A549 treated with ZK216348 at 1 μM for 4 hours (cell line): ENCODE measurements around the gene CSH2. TPM values are rescaled to one million over a fixed set of nuclear protein-coding genes. Genes with fewer than 3 reads are reported as not detected.

ENCODE experiments used
- total RNA-seq: library from RNA; stranded (reverse); fragments of 200-300 nt; extraction: Qiagen RNA extraction; gene quantifications from 5 replicates; pipeline ENCODE4 v1.2.3, GENCODE V29; 2022; ENCODE audit warnings: low read depth

The CSH2 gene
- total RNA-seq = not detected in 5 replicates

DNA sequence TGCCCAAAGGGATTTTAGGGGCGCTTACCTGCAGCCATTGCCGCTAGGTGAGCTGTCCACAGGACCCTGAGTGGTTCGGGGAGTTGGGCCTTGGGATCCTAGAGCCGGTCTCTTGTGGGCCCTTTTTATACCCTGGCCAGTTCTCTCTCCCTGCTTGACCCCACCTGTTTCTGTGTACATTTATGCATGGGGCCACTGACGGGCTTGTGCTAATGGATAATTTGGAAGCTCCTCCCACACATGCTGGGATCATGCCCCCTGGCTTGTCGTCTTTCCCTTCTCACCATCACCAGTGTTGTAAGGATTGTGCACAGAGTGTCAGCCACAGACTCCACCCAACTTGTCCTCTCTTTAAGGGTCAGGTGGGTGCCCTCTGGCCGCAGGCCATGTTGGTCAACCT, at the start of gene CSH2:
Gene CSH2 (minus strand): TSS at position 101 of the 400 bp plus-strand sequence. CDS start 63 bp downstream, at position 38.

DNA sequence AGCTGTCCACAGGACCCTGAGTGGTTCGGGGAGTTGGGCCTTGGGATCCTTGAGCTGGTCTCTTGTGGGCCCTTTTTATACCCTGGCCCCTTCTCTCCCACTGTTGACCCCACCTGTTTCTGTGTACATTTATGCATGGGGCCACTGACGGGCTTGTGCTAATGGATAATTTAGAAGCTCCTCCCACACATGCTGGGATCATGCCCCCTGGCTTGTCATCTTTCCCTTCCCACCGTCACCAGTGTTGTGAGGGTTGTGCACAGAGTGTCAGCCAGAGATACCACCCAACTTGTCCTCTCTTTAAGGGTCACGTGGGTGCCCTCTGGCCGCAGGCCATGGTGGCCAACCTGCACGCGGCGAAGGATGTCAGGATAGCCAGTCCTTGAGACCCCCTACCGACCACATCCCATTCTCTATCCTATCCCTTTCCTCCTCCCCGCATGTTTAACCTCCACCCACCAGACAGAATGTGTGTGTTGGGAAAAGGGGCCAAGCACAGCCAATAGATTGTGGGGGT, 45.4 kb upstream of the CSH2 start, which contains the start of gene GH1:
Gene GH1 (minus strand): TSS at position 51 of the 517 bp plus-strand sequence. CDS start 63 bp downstream, outside the sequence.

DNA sequence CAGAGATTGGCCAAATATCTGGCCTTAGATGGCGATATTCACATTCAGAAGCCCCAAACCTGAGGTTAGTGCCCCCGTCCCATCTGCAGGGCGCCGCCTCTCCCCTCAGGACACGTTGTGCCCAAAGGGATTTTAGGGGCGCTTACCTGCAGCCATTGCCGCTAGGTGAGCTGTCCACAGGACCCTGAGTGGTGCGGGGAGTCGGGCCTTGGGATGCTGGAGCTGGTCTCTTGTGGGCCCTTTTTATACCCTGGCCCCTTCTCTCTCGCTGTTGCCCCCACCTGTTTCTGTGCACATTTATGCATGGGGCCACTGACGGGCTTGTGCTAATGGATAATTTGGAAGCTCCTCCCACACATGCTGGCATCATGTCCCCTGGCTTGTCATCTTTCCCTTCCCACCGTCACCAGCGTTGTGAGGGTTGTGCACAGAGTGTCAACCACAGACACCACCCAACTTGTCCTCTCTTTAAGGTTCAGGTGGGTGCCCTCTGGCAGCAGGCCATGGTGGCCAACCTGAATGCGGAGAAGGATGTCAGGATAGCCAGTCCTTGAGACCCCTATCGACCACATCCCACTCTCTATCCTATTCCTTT, 37.7 kb upstream of the CSH2 start, which contains the start of gene CSHL1:
Gene CSHL1 (minus strand): TSS at position 218 of the 595 bp plus-strand sequence. CDS start 62 bp downstream, at position 156.

DNA sequence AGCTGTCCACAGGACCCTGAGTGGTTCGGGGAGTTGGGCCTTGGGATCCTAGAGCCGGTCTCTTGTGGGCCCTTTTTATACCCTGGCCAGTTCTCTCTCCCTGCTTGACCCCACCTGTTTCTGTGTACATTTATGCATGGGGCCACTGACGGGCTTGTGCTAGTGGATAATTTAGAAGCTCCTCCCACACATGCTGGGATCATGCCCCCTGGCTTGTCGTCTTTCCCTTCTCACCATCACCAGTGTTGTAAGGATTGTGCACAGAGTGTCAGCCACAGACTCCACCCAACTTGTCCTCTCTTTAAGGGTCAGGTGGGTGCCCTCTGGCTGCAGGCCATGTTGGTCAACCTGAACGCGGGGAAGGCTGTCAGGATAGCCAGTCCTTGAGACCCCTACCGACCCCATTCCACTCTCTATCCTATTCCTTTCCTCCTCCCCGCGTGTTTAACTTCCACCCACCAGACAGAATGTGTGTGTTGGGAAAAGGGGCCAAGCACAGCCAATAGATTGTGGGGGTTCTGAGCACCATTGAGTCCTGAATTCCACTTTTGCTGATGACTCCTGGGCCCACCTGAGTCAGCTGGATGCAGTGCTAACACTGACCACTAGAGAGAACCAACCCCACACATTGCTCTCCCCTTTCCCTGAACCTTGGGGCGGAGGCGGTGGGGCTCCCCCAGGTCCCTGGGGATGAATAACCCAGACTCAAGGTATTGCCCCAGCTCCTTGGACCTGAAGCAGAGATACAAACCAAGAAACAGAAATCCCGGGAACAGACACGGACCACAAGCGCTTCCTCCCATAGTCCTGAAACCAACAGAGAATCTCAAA, 23.3 kb upstream of the CSH2 start, which contains the start of gene CSH1:
Gene CSH1 (minus strand): TSS at position 51 of the 831 bp plus-strand sequence. CDS start 63 bp downstream, outside the sequence.

DNA sequence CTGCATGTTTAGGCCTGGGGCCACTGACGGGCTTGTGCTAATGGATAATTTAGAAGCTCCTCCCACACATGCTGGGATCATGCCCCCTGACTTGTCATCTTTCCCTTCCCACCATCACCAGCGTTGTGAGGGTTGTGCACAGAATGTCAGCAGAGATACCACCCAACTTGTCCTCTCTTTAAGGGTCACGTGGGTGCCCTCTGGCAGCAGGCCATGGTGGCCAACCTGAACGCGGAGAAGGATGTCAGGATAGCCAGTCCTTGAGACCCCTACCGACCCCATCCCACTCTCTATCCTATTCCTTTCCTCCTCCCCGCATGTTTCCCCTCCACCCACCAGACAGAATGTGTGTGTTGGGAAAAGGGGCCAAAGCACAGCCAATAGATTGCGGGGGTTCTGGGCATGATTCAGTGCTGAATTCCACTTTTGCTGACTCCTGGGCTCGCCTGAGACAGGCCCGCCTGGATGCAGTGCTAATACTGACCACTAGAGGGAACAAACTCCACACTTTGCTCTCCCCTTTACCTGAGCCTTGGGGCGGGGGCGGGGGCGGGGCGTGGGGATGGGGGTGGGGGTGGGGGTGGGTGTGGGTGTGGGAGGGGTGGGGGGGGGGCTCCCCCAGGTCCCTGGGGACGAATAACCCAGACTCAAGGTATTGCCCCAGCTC, 8.6 kb upstream of the CSH2 start, which contains the start of gene GH2:
Gene GH2 (minus strand): TSS at position 10 of the 667 bp plus-strand sequence. CDS start 143 bp downstream, outside the sequence.

DNA sequence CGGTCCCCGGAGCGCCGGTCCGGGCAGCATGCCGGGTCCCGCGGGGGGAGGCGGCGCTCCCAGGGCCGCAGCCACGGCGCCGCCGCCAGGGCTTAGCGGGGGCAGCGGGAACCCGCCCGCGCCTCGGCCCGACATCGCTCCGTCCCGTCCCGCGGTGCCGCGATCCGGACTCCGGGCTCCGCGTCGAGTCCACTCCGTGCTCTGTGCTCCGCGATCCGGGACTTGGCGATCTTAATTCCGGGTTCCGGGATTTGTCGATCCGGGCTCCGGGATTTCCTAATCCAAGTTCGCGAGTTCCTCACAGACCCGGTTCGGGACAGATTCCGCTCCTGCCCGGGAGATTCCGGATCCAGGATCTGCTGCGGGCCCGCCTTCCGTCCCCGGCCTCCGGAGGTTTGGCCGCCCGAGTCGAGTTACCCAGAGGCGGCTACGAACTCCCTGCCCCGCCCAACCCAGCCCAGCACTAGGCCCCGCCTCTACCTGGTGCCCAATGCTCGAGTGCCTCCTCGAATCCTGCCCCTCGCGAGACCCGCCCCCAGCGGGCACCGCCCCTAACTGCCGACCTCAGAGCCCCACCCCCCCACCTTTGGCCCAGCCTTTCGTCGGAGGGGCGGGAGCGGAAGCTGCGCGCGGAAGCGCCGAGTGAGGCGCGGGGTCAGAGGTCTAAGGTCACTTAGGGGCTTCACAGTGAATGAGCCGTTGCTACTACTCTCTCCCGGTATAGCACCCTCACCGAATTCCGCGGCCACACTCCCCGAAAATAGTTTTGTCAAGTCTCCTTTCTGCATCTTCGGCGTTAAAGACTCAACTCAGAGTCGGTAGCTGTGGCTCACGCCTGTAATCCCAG, 30.7 kb downstream of the CSH2 start, which contains the start of gene SMARCD2:
Gene SMARCD2 (minus strand): TSS at position 146 of the 847 bp plus-strand sequence. CDS start 11 bp downstream, at position 135.

DNA sequence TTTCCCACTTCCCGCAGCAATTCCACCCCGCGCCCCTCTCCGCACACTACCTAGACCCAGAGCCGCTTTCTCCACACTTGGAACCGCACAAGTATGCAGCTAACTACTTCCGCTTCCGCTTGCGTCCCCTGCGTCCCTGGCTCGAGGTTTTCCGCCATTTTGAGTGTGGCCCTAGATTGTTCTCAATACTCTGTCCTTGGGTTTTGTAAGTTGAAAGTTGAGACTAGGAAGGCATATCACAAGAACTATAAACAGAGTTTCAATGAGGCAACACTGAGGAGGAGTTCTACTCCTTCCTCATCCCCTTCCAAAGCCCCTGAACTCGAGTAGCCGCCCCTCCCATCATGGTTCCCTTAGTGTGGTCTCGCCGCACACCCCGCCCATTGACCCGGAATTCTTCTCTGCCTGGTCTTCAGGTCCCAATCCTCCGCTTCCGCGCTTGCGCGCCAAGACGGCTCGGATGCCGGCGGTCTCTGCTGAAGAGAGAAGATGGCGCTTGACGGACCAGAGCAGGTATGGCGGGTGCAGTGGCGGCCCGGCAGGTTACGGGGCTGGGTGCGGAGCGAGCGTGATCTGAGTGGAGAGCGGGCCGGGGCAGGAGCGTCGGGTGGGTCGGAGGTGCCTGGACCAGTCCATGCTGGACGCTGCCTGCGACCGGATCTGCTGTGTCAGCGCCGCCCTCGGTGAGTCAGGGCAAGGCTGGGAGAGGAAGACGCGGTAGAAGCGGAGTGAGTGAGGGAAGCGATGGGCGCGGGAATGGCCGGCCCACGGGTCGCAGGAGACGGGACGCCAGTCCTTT, 46.3 kb downstream of the CSH2 start, which contains the start of the genes FTSJ3 and PSMC5:
Gene FTSJ3 (minus strand): TSS at position 662 of the 799 bp plus-strand sequence. CDS start 761 bp downstream, outside the sequence.
Gene PSMC5 (plus strand): TSS at position 430 of the 799 bp plus-strand sequence. CDS start 60 bp downstream, at position 490.

Other genes starting within 250 kb of the CSH2 start
- 5.9 to 15.6 TPM (median 13.4 TPM) in 5 replicates for gene LIMD2, start 173.6 kb downstream of the CSH2 start, total RNA-seq
- gene STRADA, start 131.9 kb downstream of the CSH2 start, total RNA-seq = 25.3 to 30.1 TPM (median 26.8 TPM) in 5 replicates
- 95.9 to 135 TPM (median 108 TPM) in 5 replicates for gene CCDC47, start 100.1 kb downstream of the CSH2 start, total RNA-seq
- gene DDX42, start 99.5 kb downstream of the CSH2 start, total RNA-seq = 86.2 to 127 TPM (median 101 TPM) in 5 replicates
- gene PSMC5, start 46.2 kb downstream of the CSH2 start, total RNA-seq = 204 to 242 TPM (median 212 TPM) in 5 replicates
- 55.3 to 68.1 TPM (median 57.2 TPM) in 5 replicates for gene FTSJ3, start 46.0 kb downstream of the CSH2 start, total RNA-seq
- 45.9 to 66.3 TPM (median 59.3 TPM) in 5 replicates for gene SMARCD2, start 31.0 kb downstream of the CSH2 start, total RNA-seq
- gene GH2, start 8.3 kb upstream of the CSH2 start, total RNA-seq = not detected in 5 replicates
- gene CSH1, start 22.9 kb upstream of the CSH2 start, total RNA-seq = not detected in 5 replicates
- not detected in 5 replicates for gene CSHL1, start 37.6 kb upstream of the CSH2 start, total RNA-seq
- gene GH1, start 45.2 kb upstream of the CSH2 start, total RNA-seq = not detected in 5 replicates
- 0.20 to 0.70 TPM in 2 of 5 replicates, not detected in the others for gene CD79B, start 58.7 kb upstream of the CSH2 start, total RNA-seq
- 0.01 to 0.11 TPM (median 0.07 TPM) in 4 of 5 replicates, not detected in the other for gene SCN4A, start 99.2 kb upstream of the CSH2 start, total RNA-seq
- 0.66 to 1.8 TPM (median 0.68 TPM) in 5 replicates for gene PRR29, start 124.7 kb upstream of the CSH2 start, total RNA-seq
- not detected in 5 replicates for gene ICAM2, start 147.0 kb upstream of the CSH2 start, total RNA-seq